IMR-90 (cell line): ENCODE results near the gene DIAPH2.

ENCODE experiments used
- CEBPB ChIP-seq: IDR thresholded peaks from 2 replicates; pipeline ENCODE4 v1.6.1; 2012; ENCODE audit warnings: low read depth, low read length, improper control_type of control experiment
- ELK1 ChIP-seq: fragments of 150-350 bp; IDR thresholded peaks from 2 replicates; pipeline ENCODE4 v1.6.1; 2016; ENCODE audit warnings: low read depth, mild to moderate bottlenecking, low read length, moderate library complexity, borderline replicate concordance
- FOS ChIP-seq: fragments of 150-350 bp; IDR thresholded peaks from 2 replicates; pipeline ENCODE4 v1.6.1; 2016; ENCODE audit warnings: low read depth, low read length
- MAZ ChIP-seq: IDR thresholded peaks from 2 replicates; pipeline ENCODE4 v1.6.1; 2012; ENCODE audit warnings: low read depth, mild to moderate bottlenecking, low read length, improper control_type of control experiment, moderate library complexity, borderline replicate concordance
- MXI1 ChIP-seq: IDR thresholded peaks from 2 replicates; pipeline ENCODE4 v1.6.1; 2012; ENCODE audit warnings: low read depth, mild to moderate bottlenecking, low read length, moderate library complexity, borderline replicate concordance
- POLR2A ChIP-seq: IDR thresholded peaks from 2 replicates; pipeline ENCODE4 v1.6.1; 2012; ENCODE audit warnings: mild to moderate bottlenecking, low read depth, low read length
- RAD21 ChIP-seq: IDR thresholded peaks from 2 replicates; pipeline ENCODE4 v1.6.1; 2012; ENCODE audit warnings: low read length, improper control_type of control experiment
- RCOR1 ChIP-seq: IDR thresholded peaks from 2 replicates; pipeline ENCODE4 v1.6.1; 2012; ENCODE audit warnings: mild to moderate bottlenecking, low read length, improper control_type of control experiment; ENCODE audit not compliant: insufficient replicate concordance
- SMC3 ChIP-seq: fragments of 150-350 bp; IDR thresholded peaks from 2 replicates; pipeline ENCODE4 v1.6.1; 2016; ENCODE audit warnings: low read depth, mild to moderate bottlenecking, antibody characterized with exemption, low read length, moderate library complexity
- TF ChIP-seq, protein P1 (sequence below): conservative IDR thresholded peaks from 2 replicates; pipeline ENCODE4 v1.5.1; 2012; ENCODE audit warnings: mild to moderate bottlenecking, low read depth, low read length, improper control_type of control experiment
- TF ChIP-seq, protein P2 (sequence below): fragments of 150-350 bp; IDR thresholded peaks from 2 replicates; pipeline ENCODE4 v1.6.1; 2017; ENCODE audit warnings: mild to moderate bottlenecking, antibody characterized with exemption, low read length, low read depth

DNA sequence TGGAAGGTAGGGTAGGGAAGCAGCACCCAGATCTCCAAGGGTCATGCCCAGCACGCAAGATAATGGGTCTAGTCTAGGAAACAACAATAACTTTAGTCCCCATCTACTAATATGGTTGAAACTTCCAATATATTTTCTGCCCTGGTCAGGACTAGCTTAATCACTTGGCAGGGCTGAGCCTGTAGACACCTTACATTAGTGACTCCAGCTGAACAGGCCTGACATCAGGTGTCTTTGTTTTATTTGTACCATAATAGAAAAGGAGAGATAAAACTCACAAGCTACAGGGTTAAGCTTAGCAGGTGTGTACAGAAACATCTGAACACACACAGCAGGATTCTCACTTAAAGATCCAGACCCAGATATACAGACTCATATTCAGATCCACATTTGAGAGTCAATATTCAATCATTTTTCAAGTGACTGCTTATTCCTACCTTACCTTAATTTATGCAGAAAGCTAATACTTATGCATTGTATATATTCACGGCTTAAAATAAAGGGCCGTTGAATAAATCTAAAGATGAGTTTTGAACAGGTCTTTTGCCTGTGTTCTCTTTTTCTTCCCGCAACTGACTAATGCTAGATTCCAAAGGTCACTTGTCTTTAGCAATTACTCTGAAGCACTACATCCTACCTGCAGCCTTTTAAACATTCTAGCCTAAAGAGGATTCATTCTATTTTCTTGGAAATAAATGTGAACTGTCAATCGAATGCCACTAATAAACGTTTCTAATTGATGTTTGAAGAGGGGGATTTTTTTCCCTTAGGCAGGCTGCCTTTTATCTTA, 944.4 kb downstream of the DIAPH2 start:
- TF ChIP-seq, protein P1, sequence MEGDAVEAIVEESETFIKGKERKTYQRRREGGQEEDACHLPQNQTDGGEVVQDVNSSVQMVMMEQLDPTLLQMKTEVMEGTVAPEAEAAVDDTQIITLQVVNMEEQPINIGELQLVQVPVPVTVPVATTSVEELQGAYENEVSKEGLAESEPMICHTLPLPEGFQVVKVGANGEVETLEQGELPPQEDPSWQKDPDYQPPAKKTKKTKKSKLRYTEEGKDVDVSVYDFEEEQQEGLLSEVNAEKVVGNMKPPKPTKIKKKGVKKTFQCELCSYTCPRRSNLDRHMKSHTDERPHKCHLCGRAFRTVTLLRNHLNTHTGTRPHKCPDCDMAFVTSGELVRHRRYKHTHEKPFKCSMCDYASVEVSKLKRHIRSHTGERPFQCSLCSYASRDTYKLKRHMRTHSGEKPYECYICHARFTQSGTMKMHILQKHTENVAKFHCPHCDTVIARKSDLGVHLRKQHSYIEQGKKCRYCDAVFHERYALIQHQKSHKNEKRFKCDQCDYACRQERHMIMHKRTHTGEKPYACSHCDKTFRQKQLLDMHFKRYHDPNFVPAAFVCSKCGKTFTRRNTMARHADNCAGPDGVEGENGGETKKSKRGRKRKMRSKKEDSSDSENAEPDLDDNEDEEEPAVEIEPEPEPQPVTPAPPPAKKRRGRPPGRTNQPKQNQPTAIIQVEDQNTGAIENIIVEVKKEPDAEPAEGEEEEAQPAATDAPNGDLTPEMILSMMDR = no peak
- TF ChIP-seq RCOR1 = no peak
- no peak for TF ChIP-seq MXI1
- TF ChIP-seq CEBPB = no peak
- TF ChIP-seq ELK1 = no peak
- TF ChIP-seq, protein P2, sequence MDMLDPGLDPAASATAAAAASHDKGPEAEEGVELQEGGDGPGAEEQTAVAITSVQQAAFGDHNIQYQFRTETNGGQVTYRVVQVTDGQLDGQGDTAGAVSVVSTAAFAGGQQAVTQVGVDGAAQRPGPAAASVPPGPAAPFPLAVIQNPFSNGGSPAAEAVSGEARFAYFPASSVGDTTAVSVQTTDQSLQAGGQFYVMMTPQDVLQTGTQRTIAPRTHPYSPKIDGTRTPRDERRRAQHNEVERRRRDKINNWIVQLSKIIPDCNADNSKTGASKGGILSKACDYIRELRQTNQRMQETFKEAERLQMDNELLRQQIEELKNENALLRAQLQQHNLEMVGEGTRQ = no peak
- no peak for TF ChIP-seq POLR2A
- TF ChIP-seq FOS = no peak
- no peak for TF ChIP-seq MAZ
- no peak for TF ChIP-seq SMC3
- TF ChIP-seq RAD21 = no peak
